Measurements from ENCODE around the gene COPS3.

DNA sequence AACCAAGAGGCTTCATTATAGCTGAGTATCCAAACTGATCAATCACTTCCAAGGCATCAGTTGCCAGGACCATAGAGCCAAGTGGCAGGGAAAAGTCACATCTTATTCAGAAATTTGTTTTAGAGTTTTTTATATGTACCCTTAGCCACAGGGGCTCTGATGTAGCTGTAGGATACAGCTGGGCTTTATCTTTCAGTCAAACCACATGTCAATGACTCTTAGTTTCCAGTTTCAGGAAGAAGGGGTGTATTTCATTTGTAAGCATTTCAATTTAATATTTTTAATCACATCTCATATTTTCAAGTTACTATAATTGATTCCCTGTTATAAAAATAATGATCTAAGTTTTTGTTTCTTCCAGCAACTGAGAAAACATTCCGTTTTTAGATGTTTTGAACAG lies 41.2 kb downstream of the COPS3 start:
- no peak for TF ChIP-seq POLR2A (IDR thresholded peaks at IDR 0.05)
- TF ChIP-seq, protein P1, sequence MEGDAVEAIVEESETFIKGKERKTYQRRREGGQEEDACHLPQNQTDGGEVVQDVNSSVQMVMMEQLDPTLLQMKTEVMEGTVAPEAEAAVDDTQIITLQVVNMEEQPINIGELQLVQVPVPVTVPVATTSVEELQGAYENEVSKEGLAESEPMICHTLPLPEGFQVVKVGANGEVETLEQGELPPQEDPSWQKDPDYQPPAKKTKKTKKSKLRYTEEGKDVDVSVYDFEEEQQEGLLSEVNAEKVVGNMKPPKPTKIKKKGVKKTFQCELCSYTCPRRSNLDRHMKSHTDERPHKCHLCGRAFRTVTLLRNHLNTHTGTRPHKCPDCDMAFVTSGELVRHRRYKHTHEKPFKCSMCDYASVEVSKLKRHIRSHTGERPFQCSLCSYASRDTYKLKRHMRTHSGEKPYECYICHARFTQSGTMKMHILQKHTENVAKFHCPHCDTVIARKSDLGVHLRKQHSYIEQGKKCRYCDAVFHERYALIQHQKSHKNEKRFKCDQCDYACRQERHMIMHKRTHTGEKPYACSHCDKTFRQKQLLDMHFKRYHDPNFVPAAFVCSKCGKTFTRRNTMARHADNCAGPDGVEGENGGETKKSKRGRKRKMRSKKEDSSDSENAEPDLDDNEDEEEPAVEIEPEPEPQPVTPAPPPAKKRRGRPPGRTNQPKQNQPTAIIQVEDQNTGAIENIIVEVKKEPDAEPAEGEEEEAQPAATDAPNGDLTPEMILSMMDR (IDR thresholded peaks at IDR 0.05), result no peak
